ENCODE measurements around the gene ACAA2. TPM values are rescaled to one million over a fixed set of nuclear protein-coding genes. Genes with fewer than 3 reads are reported as not detected.

Gene ACAA2
- total and polyA plus RNA-seq, 5 experiments from 2014 or later, result 27.2 to 106 (median 59.7) TPM

- POLR2A ChIA-PET, result no interaction called here
- DNase-seq (no peak), ATAC-seq (no peak)
- peaks cover 0 to 4% (median 0%) of the 10 kb centered on the region in 9 donors for H3K9me3 Mint-ChIP-seq
- no peaks in the 10 kb centered on the region for H3K36me3 Mint-ChIP-seq
- no peak overlapping the region for H3K4me3 Mint-ChIP-seq
- H3K27me3 Mint-ChIP-seq, result peaks cover 0 to 9% (median 0%) of the 10 kb centered on the region in 5 donors
- H3K27ac Mint-ChIP-seq, result peak overlapping the region in 1 of 10 donors; percentile 8
- H3K4me1 Mint-ChIP-seq, result peaks cover 8 to 20% (median 14%) of the 10 kb centered on the region in 4 donors
These were observed 57.2 kb downstream of the ACAA2 start for GRCh38 chr18:49756135-49756534.

GRCh38 chr18:49755489-49755888 is 57.8 kb downstream of the ACAA2 start:
- DNase-seq, result no peak
- peaks cover 9 to 22% (median 15%) of the 10 kb centered on the region in 4 donors for H3K4me1 Mint-ChIP-seq
- H3K36me3 Mint-ChIP-seq, result no peaks in the 10 kb centered on the region
- no peak overlapping the region for H3K4me3 Mint-ChIP-seq
- H3K9me3 Mint-ChIP-seq, result peaks cover 0 to 4% (median 0%) of the 10 kb centered on the region in 9 donors
- ATAC-seq, result no peak
- H3K27me3 Mint-ChIP-seq, result peaks cover 0 to 9% (median 0%) of the 10 kb centered on the region in 5 donors
- POLR2A ChIA-PET, result no interaction called here
- peak overlapping the region in 1 of 10 donors; percentile 72 for H3K27ac Mint-ChIP-seq

- Mint-ChIP-seq H3K27ac (peak overlapping the region in 1 of 10 donors; percentile 38), H3K4me1 (peaks cover 9 to 24% (median 15%) of the 10 kb centered on the region in 4 donors), H3K4me3 (no peak overlapping the region), H3K27me3 (peaks cover 0 to 7% (median 0%) of the 10 kb centered on the region in 5 donors), H3K36me3 (no peaks in the 10 kb centered on the region), H3K9me3 (peaks cover 0 to 4% (median 0%) of the 10 kb centered on the region in 9 donors)
- POLR2A ChIA-PET, result no interaction called here
- ATAC-seq, result no peak
- DNase-seq, result no peak
These were observed 58.5 kb downstream of the ACAA2 start for GRCh38 chr18:49754866-49755265.

GRCh38 chr18:49753643-49754042 is 59.7 kb downstream of the ACAA2 start:
- Mint-ChIP-seq H3K9me3 (peaks cover 0 to 4% (median 0%) of the 10 kb centered on the region in 9 donors), H3K36me3 (no peaks in the 10 kb centered on the region), H3K27me3 (no peaks in the 10 kb centered on the region), H3K27ac (peak overlapping the region in 1 of 10 donors; percentile 56), H3K4me3 (no peak overlapping the region), H3K4me1 (peaks cover 9 to 27% (median 15%) of the 10 kb centered on the region in 4 donors)
- ATAC-seq, result no peak
- POLR2A ChIA-PET, result no interaction called here
- no peak for DNase-seq

GRCh38 chr18:49752095-49752457 is 61.3 kb downstream of the ACAA2 start:
- DNase-seq (no peak), ATAC-seq (no peak)
- H3K9me3 Mint-ChIP-seq, result peaks cover 0 to 4% (median 0%) of the 10 kb centered on the region in 9 donors
- no peaks in the 10 kb centered on the region for H3K27me3 Mint-ChIP-seq
- no peaks in the 10 kb centered on the region for H3K36me3 Mint-ChIP-seq
- H3K27ac Mint-ChIP-seq, result peak overlapping the region in 3 of 10 donors; percentile 39 to 83 (median 79)
- peaks cover 7 to 27% (median 15%) of the 10 kb centered on the region in 4 donors for H3K4me1 Mint-ChIP-seq
- POLR2A ChIA-PET, result no interaction called here
- peak overlapping the region in 4 of 10 donors; percentile 39 to 65 (median 44) for H3K4me3 Mint-ChIP-seq

- Mint-ChIP-seq H3K9me3 (peaks cover 0 to 4% (median 0%) of the 10 kb centered on the region in 9 donors), H3K4me3 (peak overlapping the region in 7 of 10 donors; percentile 6 to 65 (median 39)), H3K36me3 (no peaks in the 10 kb centered on the region), H3K27me3 (peaks cover 0 to 2% (median 0%) of the 10 kb centered on the region in 5 donors), H3K27ac (peak overlapping the region in 6 of 10 donors; percentile 24 to 83 (median 33)), H3K4me1 (peaks cover 7 to 27% (median 15%) of the 10 kb centered on the region in 4 donors)
- peak; percentile 73 to 79 for ATAC-seq
- DNase-seq, result peak in 5 of 10 donors; percentile 13 to 61 (median 44)
- POLR2A ChIA-PET, result interaction anchor here (1.5 kb wide), 1 partner anchor 68 kb away, joined by 5 read pairs; no protein-coding TSS in a partner anchor
These were observed 61.8 kb downstream of the ACAA2 start for GRCh38 chr18:49751427-49752094.

GRCh38 chr18:49749563-49749962 is 63.8 kb downstream of the ACAA2 start:
- Mint-ChIP-seq H3K27ac (no peak overlapping the region), H3K27me3 (peaks cover 0 to 5% (median 0%) of the 10 kb centered on the region in 5 donors), H3K4me3 (no peak overlapping the region), H3K36me3 (no peaks in the 10 kb centered on the region), H3K4me1 (peaks cover 8 to 27% (median 15%) of the 10 kb centered on the region in 4 donors), H3K9me3 (peaks cover 0 to 4% (median 0%) of the 10 kb centered on the region in 9 donors)
- no peak for DNase-seq
- POLR2A ChIA-PET, result no interaction called here
- ATAC-seq, result no peak

GRCh38 chr18:49747876-49748275 is 65.5 kb downstream of the ACAA2 start:
- POLR2A ChIA-PET, result no interaction called here
- H3K36me3 Mint-ChIP-seq, result no peaks in the 10 kb centered on the region
- H3K27me3 Mint-ChIP-seq, result peaks cover 0 to 13% (median 4%) of the 10 kb centered on the region in 5 donors
- no peak for ATAC-seq
- H3K4me3 Mint-ChIP-seq, result no peak overlapping the region
- H3K9me3 Mint-ChIP-seq, result peaks cover 0 to 2% (median 0%) of the 10 kb centered on the region in 9 donors
- DNase-seq, result no peak
- no peak overlapping the region for H3K27ac Mint-ChIP-seq
- peaks cover 8 to 25% (median 15%) of the 10 kb centered on the region in 4 donors for H3K4me1 Mint-ChIP-seq

GRCh38 chr18:49745045-49746014 is 68.0 kb downstream of the ACAA2 start:
- H3K36me3 Mint-ChIP-seq, result no peaks in the 10 kb centered on the region
- H3K27ac Mint-ChIP-seq, result no peak overlapping the region
- POLR2A ChIA-PET, result no interaction called here
- peaks cover 0 to 2% (median 0%) of the 10 kb centered on the region in 9 donors for H3K9me3 Mint-ChIP-seq
- H3K4me3 Mint-ChIP-seq, result no peak overlapping the region
- DNase-seq (no peak), ATAC-seq (no peak)
- H3K27me3 Mint-ChIP-seq, result peaks cover 0 to 15% (median 4%) of the 10 kb centered on the region in 5 donors
- H3K4me1 Mint-ChIP-seq, result peaks cover 0 to 5% (median 1%) of the 10 kb centered on the region in 4 donors

- Mint-ChIP-seq H3K36me3 (no peaks in the 10 kb centered on the region), H3K27ac (no peak overlapping the region), H3K4me3 (no peak overlapping the region), H3K27me3 (peaks cover 0 to 15% (median 4%) of the 10 kb centered on the region in 5 donors), H3K4me1 (peaks cover 0 to 2% (median 0%) of the 10 kb centered on the region in 4 donors), H3K9me3 (peaks cover 0 to 2% (median 0%) of the 10 kb centered on the region in 9 donors)
- POLR2A ChIA-PET, result no interaction called here
- ATAC-seq (no peak), DNase-seq (no peak)
These were observed 68.8 kb downstream of the ACAA2 start for GRCh38 chr18:49744376-49745008.

- H3K27ac Mint-ChIP-seq, result no peak overlapping the region
- no peaks in the 10 kb centered on the region for H3K36me3 Mint-ChIP-seq
- H3K27me3 Mint-ChIP-seq, result peaks cover 0 to 15% (median 4%) of the 10 kb centered on the region in 5 donors
- H3K9me3 Mint-ChIP-seq, result peaks cover 0 to 2% (median 0%) of the 10 kb centered on the region in 9 donors
- peaks cover 0 to 2% (median 0%) of the 10 kb centered on the region in 4 donors for H3K4me1 Mint-ChIP-seq
- DNase-seq, result no peak
- POLR2A ChIA-PET, result no interaction called here
- ATAC-seq, result no peak
- H3K4me3 Mint-ChIP-seq, result no peak overlapping the region
These were observed 70.2 kb downstream of the ACAA2 start for GRCh38 chr18:49743117-49743567.
